Activated CD4-positive, alpha-beta T cell treated with anti-CD3 and anti-CD28 coated beads, Interleukin-2, amount 50 U/mL, for 48 hours (primary cell): ENCODE data around the gene FAM25A.

Experiments used
- DNase-seq, 2 experiments: peaks; one replicate each; pipeline ENCODE4 v3.0.0-alpha.2; 2020

FAM25A gene

DNA sequence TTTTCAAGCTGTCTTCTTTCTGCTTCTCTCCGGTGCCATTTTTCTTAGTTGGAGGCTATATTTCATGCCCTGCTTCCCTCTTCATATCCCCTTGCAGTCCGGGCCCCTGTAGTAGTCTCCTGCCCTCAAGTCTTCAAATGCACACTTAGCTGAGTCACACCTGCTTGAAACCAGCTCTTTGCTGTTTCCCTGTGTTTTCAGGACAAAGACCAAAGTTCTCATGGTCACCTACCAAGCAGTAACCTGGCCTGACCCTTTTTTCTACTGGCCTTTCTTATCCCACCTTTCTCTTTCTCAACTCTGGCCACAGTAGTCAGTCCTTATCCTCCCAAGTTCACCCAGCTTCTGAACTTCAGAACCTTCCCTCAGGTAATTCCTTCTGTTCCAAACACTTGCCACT lies 46.1 kb downstream of the FAM25A start:
- DNase-seq, result no peak

DNA sequence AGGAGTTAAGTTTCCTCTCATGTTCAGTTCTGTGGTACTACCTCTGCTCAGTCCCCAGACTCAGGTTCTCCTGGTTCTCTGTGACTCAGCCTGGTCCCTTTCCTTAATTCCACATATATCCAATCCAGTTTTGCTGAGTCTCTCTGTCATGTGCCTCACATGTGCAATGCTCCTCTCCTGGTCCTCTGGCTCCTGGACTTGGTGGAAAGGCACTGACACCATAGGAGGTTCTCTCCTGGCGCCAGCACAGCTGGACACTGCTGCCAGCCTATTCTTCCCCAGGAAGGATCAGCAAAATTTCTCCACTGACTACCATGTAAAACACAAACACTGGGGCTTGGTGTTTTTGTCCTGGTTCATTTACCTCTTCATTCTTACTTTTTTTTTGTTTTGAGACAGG lies 46.8 kb downstream of the FAM25A start:
- no peak for DNase-seq

DNA sequence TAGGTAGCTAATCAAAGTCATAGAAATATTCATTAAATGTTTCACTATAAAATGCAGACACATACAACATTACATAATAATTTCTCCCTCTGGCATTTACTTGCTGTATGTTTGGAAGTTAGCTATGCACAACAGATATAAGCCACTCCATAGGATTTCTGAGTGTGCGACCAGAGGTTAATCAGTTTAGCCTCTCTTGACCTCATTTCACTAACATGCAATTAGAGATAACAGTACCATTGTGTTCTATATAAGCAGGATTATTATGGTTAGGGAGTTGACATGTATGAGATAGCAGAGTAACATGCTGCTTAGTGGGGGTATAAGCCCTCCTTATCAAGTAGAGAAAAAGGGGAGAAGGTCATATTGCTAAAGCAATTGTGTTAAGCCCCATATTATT lies 48.2 kb downstream of the FAM25A start:
- no peak for DNase-seq

- no peak for DNase-seq
Measured at GRCh38 chr10:87072449-87072848, 52.4 kb downstream of the FAM25A start.
